PC-3 (cell line): ENCODE data around the gene CYP39A1. TPM values are rescaled to one million over a fixed set of nuclear protein-coding genes. Genes with fewer than 3 reads are reported as not detected.

Experiments used
- ATAC-seq: fragments of 200-7000 bp; cut with Tn5 transposase; 2 replicates; pipeline ENCODE4 v1.9.1; 2020; ENCODE audit warnings: mild to moderate bottlenecking, moderate library complexity
- BruUV-seq: library from RNA; stranded (reverse); fragments of 400-500 nt; replicated peaks from 2 replicates; lab custom pipeline; 2021; lab: Mats Ljungman, UMichigan
- CTCF ChIA-PET: fragments of 300-600 bp; sonication (Branson Sonifier 250); formaldehyde crosslinking; loops from one replicate; lab custom pipeline; 2022; ENCODE audit warnings: antibody characterized with exemption; lab: Charles Lee
- POLR2A ChIA-PET: fragments of 300-600 bp; sonication (Branson Sonifier 250); formaldehyde crosslinking; loops from one replicate; lab custom pipeline; 2022; ENCODE audit warnings: antibody characterized with exemption; ENCODE audit not compliant: unreplicated experiment; lab: Charles Lee
- DNase-seq: peaks from one replicate; pipeline ENCODE4 v3.0.0-alpha.2; 2015
- H2AFZ ChIP-seq: fragments of 300-600 bp; sonication (generic); 2 replicates; pipeline ENCODE4 v1.6.0; 2016; ENCODE audit warnings: antibody characterized with exemption, low read length
- H3F3A ChIP-seq: fragments of 300-600 bp; sonication (generic); one replicate; pipeline ENCODE4 v1.6.0; 2017; ENCODE audit warnings: antibody characterized with exemption, low read length, control low read depth, mild to moderate bottlenecking; ENCODE audit not compliant: unreplicated experiment
- H3K27ac ChIP-seq: fragments of 300-600 bp; sonication (generic); 2 replicates; pipeline ENCODE4 v1.5.1; 2016; ENCODE audit warnings: mild to moderate bottlenecking, low read length
- H3K27me3 ChIP-seq: fragments of 300-600 bp; sonication (generic); 2 replicates; pipeline ENCODE4 v1.6.1; 2016; ENCODE audit warnings: low read length, mixed read lengths
- H3K36me3 ChIP-seq: fragments of 300-600 bp; sonication (generic); 2 replicates; pipeline ENCODE4 v1.6.1; 2016; ENCODE audit warnings: low read depth, mixed run types, low read length, mixed read lengths
- H3K4me1 ChIP-seq: fragments of 300-600 bp; sonication (generic); 2 replicates; pipeline ENCODE4 v1.5.1; 2016; ENCODE audit warnings: low read length; ENCODE audit not compliant: insufficient read depth
- H3K4me2 ChIP-seq: fragments of 300-600 bp; sonication (generic); 2 replicates; pipeline ENCODE4 v1.6.0; 2016; ENCODE audit warnings: low read length
- H3K4me3 ChIP-seq: fragments of 300-600 bp; sonication (generic); 2 replicates; pipeline ENCODE4 v1.5.1; 2016; ENCODE audit warnings: mild to moderate bottlenecking, low read length, mixed read lengths
- H3K79me2 ChIP-seq: fragments of 300-600 bp; sonication (generic); 2 replicates; pipeline ENCODE4 v1.6.1; 2017; ENCODE audit warnings: low read length, mixed read lengths
- H3K9ac ChIP-seq: fragments of 300-600 bp; sonication (generic); 2 replicates; pipeline ENCODE4 v1.6.0; 2016; ENCODE audit warnings: mild to moderate bottlenecking, low read length
- H3K9me2 ChIP-seq: fragments of 300-600 bp; sonication (generic); replicated peaks from 2 replicates; pipeline ENCODE4 v1.6.1; 2016; ENCODE audit warnings: mixed run types, low read length, mixed read lengths
- H3K9me3 ChIP-seq: fragments of 300-600 bp; sonication (generic); 2 replicates; pipeline ENCODE4 v1.6.1; 2016; ENCODE audit warnings: low read length, mixed read lengths
- H4K20me1 ChIP-seq: fragments of 300-600 bp; sonication (generic); 2 replicates; pipeline ENCODE4 v1.6.1; 2016; ENCODE audit warnings: low read length, mixed read lengths
- EZH2 ChIP-seq: fragments of 300-600 bp; sonication (generic); IDR thresholded peaks from one replicate; pipeline ENCODE4 v1.6.1; 2017; ENCODE audit warnings: antibody characterized with exemption, mild to moderate bottlenecking, low read length; ENCODE audit not compliant: unreplicated experiment
- EZH2phosphoT487 ChIP-seq: fragments of 300-600 bp; sonication (generic); IDR thresholded peaks from 2 replicates; pipeline ENCODE4 v1.6.1; 2018; ENCODE audit warnings: mild to moderate bottlenecking, antibody characterized with exemption, low read length, borderline replicate concordance
- intact Hi-C: fragments of 100-400 bp; cut with micrococcal nuclease; formaldehyde crosslinking; loops from 2 replicates; pipeline ENCODE4 v1.9.0; 2023
- total RNA-seq: library from RNA; depleted of rRNA; stranded (reverse); fragments of >200 nt; gene quantifications from 2 replicates; pipeline ENCODE4 v1.2.3, GENCODE V29; 2014
- TF ChIP-seq, protein P1 (sequence below): fragments of 300-600 bp; sonication (generic); conservative IDR thresholded peaks from 2 replicates; pipeline ENCODE4 v1.5.1; 2017; ENCODE audit warnings: antibody characterized with exemption, low read depth, mild to moderate bottlenecking, low read length

CYP39A1 gene
- total RNA-seq, 1 experiment from 2014 or later = 0.66 TPM

DNA sequence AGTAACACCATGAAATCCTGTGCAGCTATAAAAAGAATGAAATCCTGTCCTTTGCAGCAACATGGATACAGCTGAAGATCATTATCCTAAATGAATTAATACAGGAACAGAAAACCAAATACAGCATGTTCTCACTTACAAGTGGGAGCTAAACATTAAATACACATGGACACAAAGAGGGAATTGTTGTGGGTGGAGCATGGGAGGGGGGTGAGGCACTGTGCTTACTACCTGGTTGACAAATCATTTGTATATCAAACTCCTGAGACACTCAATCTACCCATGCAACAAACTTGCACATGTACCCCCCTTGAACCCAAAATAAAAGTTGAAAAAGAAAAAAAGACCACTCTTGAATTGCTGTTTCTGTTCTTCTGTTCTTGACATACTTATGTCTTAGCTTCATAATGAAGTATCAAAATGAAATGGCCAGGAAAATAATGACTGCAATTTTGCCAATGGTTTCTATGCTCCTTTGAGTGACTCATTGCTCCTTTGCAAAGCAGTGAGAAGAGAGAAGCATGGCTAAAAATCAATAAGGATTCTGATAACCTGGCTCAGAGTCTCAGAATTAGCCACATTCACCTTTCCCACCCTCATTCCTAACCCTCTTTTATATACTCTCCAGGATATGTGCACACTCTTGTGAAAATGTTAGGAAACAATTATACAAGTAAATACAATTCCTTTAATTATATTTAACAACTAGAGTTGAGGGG is 71.0 kb downstream of the CYP39A1 start:
- CTCF ChIA-PET = no interaction called here
- H3K27ac ChIP-seq = no peak overlapping the region
- H4K20me1 ChIP-seq = no peaks in the 10 kb centered on the region
- H3K27me3 ChIP-seq = no peaks in the 10 kb centered on the region
- H3K36me3 ChIP-seq = no peaks in the 10 kb centered on the region
- no peak overlapping the region for H3K9ac ChIP-seq
- H2AFZ ChIP-seq = no peak overlapping the region
- no peaks in the 10 kb centered on the region for H3K79me2 ChIP-seq
- no TSS peak for BruUV-seq
- POLR2A ChIA-PET = no interaction called here
- ATAC-seq (no peak), DNase-seq (no peak)
- no peak overlapping the region for H3K4me3 ChIP-seq
- H3K9me2 ChIP-seq = 0 out of 2 replicates have a peak, but pooled peaks cover 4% of the 10 kb centered on the region
- intact Hi-C loops = no loop called here
- no peaks in the 10 kb centered on the region for H3K4me1 ChIP-seq
- no peaks in the 10 kb centered on the region for H3F3A ChIP-seq
- TF ChIP-seq, protein P1, sequence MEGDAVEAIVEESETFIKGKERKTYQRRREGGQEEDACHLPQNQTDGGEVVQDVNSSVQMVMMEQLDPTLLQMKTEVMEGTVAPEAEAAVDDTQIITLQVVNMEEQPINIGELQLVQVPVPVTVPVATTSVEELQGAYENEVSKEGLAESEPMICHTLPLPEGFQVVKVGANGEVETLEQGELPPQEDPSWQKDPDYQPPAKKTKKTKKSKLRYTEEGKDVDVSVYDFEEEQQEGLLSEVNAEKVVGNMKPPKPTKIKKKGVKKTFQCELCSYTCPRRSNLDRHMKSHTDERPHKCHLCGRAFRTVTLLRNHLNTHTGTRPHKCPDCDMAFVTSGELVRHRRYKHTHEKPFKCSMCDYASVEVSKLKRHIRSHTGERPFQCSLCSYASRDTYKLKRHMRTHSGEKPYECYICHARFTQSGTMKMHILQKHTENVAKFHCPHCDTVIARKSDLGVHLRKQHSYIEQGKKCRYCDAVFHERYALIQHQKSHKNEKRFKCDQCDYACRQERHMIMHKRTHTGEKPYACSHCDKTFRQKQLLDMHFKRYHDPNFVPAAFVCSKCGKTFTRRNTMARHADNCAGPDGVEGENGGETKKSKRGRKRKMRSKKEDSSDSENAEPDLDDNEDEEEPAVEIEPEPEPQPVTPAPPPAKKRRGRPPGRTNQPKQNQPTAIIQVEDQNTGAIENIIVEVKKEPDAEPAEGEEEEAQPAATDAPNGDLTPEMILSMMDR = no peak
- TF ChIP-seq EZH2 (no peak), EZH2phosphoT487 (no peak)
- H3K9me3 ChIP-seq = no peaks in the 10 kb centered on the region
- no peak overlapping the region for H3K4me2 ChIP-seq

DNA sequence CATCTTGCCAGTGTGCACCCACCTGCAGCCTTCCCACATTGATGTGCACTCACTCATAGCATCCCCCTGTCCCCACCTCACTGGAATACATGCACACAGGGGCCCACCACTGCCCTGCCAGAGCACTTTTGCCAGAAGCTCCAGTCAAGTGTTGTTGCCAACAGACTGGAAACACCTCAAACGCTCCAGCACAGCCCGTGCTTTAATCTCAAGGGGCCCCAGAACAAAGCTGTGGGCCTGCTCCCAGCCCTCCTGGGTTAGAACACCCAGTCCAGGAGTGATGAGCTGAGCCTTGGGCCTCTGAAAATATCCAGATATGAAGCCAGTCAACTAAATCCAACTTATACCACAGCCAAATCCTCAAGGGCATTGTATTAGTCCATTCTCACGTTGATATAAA is 77.1 kb downstream of the CYP39A1 start:
- 0 out of 2 replicates have a peak, but pooled peaks cover 4% of the 10 kb centered on the region for H3K9me2 ChIP-seq
- no peaks in the 10 kb centered on the region for H3K27me3 ChIP-seq
- H3K4me3 ChIP-seq = no peak overlapping the region
- no peaks in the 10 kb centered on the region for H3F3A ChIP-seq
- no peaks in the 10 kb centered on the region for H3K79me2 ChIP-seq
- H3K4me1 ChIP-seq = no peaks in the 10 kb centered on the region
- H4K20me1 ChIP-seq = no peaks in the 10 kb centered on the region
- ATAC-seq (no peak), DNase-seq (no peak)
- ChIA-PET POLR2A (no interaction called here), CTCF (no interaction called here)
- no peak overlapping the region for H3K9ac ChIP-seq
- no peaks in the 10 kb centered on the region for H3K36me3 ChIP-seq
- H3K27ac ChIP-seq = no peak overlapping the region
- no TSS peak for BruUV-seq
- TF ChIP-seq EZH2phosphoT487 (no peak), EZH2 (no peak)
- TF ChIP-seq, protein P1 = no peak
- no peak overlapping the region for H3K4me2 ChIP-seq
- no peak overlapping the region for H2AFZ ChIP-seq
- intact Hi-C loops = no loop called here
- no peaks in the 10 kb centered on the region for H3K9me3 ChIP-seq

DNA sequence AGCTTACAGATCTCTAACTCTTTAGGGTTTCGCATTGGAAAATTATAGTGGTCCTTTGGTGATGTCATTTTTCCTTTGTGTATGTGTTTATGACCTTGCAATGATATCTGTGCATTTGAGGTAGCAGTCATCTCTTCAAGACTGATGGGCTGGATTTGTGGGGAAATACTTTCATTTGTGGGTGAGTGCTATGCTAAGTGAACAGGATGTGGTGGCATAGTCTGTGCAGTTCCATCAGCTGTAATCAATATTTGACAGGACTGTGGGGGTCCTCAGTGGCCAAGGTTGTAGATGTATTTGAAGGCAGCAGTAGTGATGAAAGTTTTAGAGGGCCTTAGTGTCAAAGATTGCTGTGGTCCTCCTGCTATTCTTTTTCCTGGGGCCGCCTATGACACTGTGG is 79.5 kb downstream of the CYP39A1 start:
- Histone ChIP-seq H3K4me3 (no peak overlapping the region), H3K4me1 (no peaks in the 10 kb centered on the region), H3K79me2 (no peaks in the 10 kb centered on the region), H3F3A (no peaks in the 10 kb centered on the region), H3K4me2 (no peak overlapping the region), H3K9me2 (no peaks in the 10 kb centered on the region), H3K9ac (no peak overlapping the region), H3K27me3 (no peaks in the 10 kb centered on the region), H2AFZ (no peak overlapping the region), H3K9me3 (no peaks in the 10 kb centered on the region), H3K36me3 (no peaks in the 10 kb centered on the region), H3K27ac (no peak overlapping the region), H4K20me1 (no peaks in the 10 kb centered on the region)
- DNase-seq (no peak), ATAC-seq (no peak)
- POLR2A ChIA-PET = no interaction called here
- BruUV-seq = no TSS peak
- CTCF ChIA-PET = no interaction called here
- no peak for TF ChIP-seq EZH2phosphoT487
- TF ChIP-seq EZH2 = no peak
- TF ChIP-seq, protein P1 = no peak
- intact Hi-C loops = no loop called here
